ENCODE results near the gene COX15. TPM values are rescaled to one million over a fixed set of nuclear protein-coding genes. Genes with fewer than 3 reads are reported as not detected.

Gene COX15
- total RNA-seq, 2 experiments from 2014 or later, result 18.5 to 55.2 TPM

GRCh38 chr10:99742701-99743100 lies 10.8 kb upstream of the COX15 start:
- Histone ChIP-seq H3K9me2 (ENCODE audit: insufficient read depth, low read length) (no peaks in the 10 kb centered on the region), H3K79me2 (ENCODE audit: insufficient read depth, low read depth, low read length) (no peaks in the 10 kb centered on the region), H3K36me3 (ENCODE audit: insufficient read depth, low read length) (peaks cover 96% of the 10 kb centered on the region), H2AFZ (ENCODE audit: low read length) (no peak overlapping the region), H4K20me1 (ENCODE audit: insufficient read depth, low read length) (no peaks in the 10 kb centered on the region), H3K4me2 (ENCODE audit: low read length) (no peak overlapping the region), H3K4me3 (ENCODE audit: low read depth, low read length, poor library complexity, severe bottlenecking) (no peak overlapping the region), H3K4me1 (ENCODE audit: insufficient read depth, low read length, poor library complexity, severe bottlenecking) (no peaks in the 10 kb centered on the region), H3K27ac (ENCODE audit: low read depth, low read length, poor library complexity, severe bottlenecking) (no peak overlapping the region), H3K9me3 (ENCODE audit: low read length) (peaks cover 30% of the 10 kb centered on the region)
- no TSS peak for BruUV-seq (replicated peaks)
- DNase-seq (ENCODE audit: low spot score), result no peak
- intact Hi-C loops (cut with micrococcal nuclease; ENCODE audit: unreplicated experiment), result no loop called here
- ChIA-PET POLR2A (interaction anchor here (0.7 to 0.8 kb wide), 2 partner anchors 10 to 118 kb away, joined by 4 to 5 read pairs; partner anchors contain the start of genes COX15 and CUTC), CTCF (ENCODE audit: unreplicated experiment) (no interaction called here)
- TF ChIP-seq EZH2phosphoT487 (IDR thresholded peaks at IDR 0.05; ENCODE audit: borderline replicate concordance, low read depth, low read length) (no peak), CTCF (conservative IDR thresholded peaks at IDR 0.05; ENCODE audit: low read length) (no peak)

GRCh38 chr10:99742254-99742653 lies 10.3 kb upstream of the COX15 start:
- ChIA-PET POLR2A (interaction anchor here (0.6 to 0.8 kb wide), 3 partner anchors 10 to 119 kb away, joined by 3 to 5 read pairs (median 4); partner anchors contain the start of genes COX15 and CUTC), CTCF (ENCODE audit: unreplicated experiment) (no interaction called here)
- intact Hi-C loops (cut with micrococcal nuclease; ENCODE audit: unreplicated experiment), result no loop called here
- Histone ChIP-seq H3K9me2 (ENCODE audit: insufficient read depth, low read length) (no peaks in the 10 kb centered on the region), H3K4me2 (ENCODE audit: low read length) (no peak overlapping the region), H2AFZ (ENCODE audit: low read length) (no peak overlapping the region), H3K79me2 (ENCODE audit: insufficient read depth, low read depth, low read length) (no peaks in the 10 kb centered on the region), H3K4me3 (ENCODE audit: low read depth, low read length, poor library complexity, severe bottlenecking) (no peak overlapping the region), H3K4me1 (ENCODE audit: insufficient read depth, low read length, poor library complexity, severe bottlenecking) (no peaks in the 10 kb centered on the region), H3K36me3 (ENCODE audit: insufficient read depth, low read length) (peaks cover 96% of the 10 kb centered on the region), H3K9me3 (ENCODE audit: low read length) (peaks cover 30% of the 10 kb centered on the region), H4K20me1 (ENCODE audit: insufficient read depth, low read length) (no peaks in the 10 kb centered on the region), H3K27ac (ENCODE audit: low read depth, low read length, poor library complexity, severe bottlenecking) (no peak overlapping the region)
- BruUV-seq (replicated peaks), result no TSS peak
- DNase-seq (ENCODE audit: low spot score), result no peak
- no peak for TF ChIP-seq CTCF (conservative IDR thresholded peaks at IDR 0.05; ENCODE audit: low read length)
- no peak for TF ChIP-seq EZH2phosphoT487 (IDR thresholded peaks at IDR 0.05; ENCODE audit: borderline replicate concordance, low read depth, low read length)

DNA sequence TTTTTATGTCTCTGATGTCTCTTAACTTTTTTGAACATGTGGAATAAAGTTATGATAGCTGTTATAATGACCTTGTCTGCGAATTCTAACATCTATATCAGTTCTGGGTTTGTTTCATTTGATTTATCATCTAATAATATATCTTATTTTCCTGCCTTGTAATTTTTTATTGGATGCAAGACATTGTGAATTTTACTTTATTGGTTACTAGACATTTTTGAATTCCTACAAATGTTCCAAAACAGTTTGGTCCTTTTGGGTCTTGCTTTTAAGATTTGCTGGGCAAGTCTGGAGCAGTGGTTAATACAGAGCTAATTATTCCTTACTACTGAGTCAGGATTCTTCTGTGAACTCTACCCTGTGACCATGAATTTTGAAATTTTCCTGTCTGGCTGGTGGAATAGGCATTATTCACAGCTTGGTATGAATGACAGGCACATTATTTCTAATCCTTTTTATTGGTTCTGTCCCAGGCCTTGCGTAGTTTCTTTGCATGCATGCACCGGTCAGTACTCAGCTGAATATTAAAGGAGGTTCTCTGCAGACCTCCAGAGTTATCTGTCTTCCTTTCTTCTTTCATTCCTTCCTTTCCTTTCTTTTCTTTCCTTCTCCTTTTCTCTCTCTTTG lies 9.1 kb upstream of the COX15 start:
- intact Hi-C loops (cut with micrococcal nuclease; ENCODE audit: unreplicated experiment), result no loop called here
- Histone ChIP-seq H3K4me3 (ENCODE audit: low read depth, low read length, poor library complexity, severe bottlenecking) (no peak overlapping the region), H2AFZ (ENCODE audit: low read length) (no peak overlapping the region), H3K36me3 (ENCODE audit: insufficient read depth, low read length) (peaks cover 100% of the 10 kb centered on the region), H3K4me1 (ENCODE audit: insufficient read depth, low read length, poor library complexity, severe bottlenecking) (no peaks in the 10 kb centered on the region), H3K4me2 (ENCODE audit: low read length) (no peak overlapping the region), H3K27ac (ENCODE audit: low read depth, low read length, poor library complexity, severe bottlenecking) (no peak overlapping the region), H3K9me2 (ENCODE audit: insufficient read depth, low read length) (no peaks in the 10 kb centered on the region), H3K79me2 (ENCODE audit: insufficient read depth, low read depth, low read length) (no peaks in the 10 kb centered on the region), H4K20me1 (ENCODE audit: insufficient read depth, low read length) (no peaks in the 10 kb centered on the region), H3K9me3 (ENCODE audit: low read length) (peaks cover 30% of the 10 kb centered on the region)
- BruUV-seq (replicated peaks), result no TSS peak
- TF ChIP-seq EZH2phosphoT487 (IDR thresholded peaks at IDR 0.05; ENCODE audit: borderline replicate concordance, low read depth, low read length), result no peak
- no peak for TF ChIP-seq CTCF (conservative IDR thresholded peaks at IDR 0.05; ENCODE audit: low read length)
- ChIA-PET POLR2A (interaction anchor here (1.2 kb wide), 2 partner anchors 9 to 17 kb away, joined by 3 to 8 read pairs; partner anchors contain the start of genes COX15 and CUTC), CTCF (ENCODE audit: unreplicated experiment) (no interaction called here)
- no peak for DNase-seq (ENCODE audit: low spot score)

Data from OCI-LY7 (cell line).